ENCODE measurements around the gene MLXIP.

MLXIP gene

DNA sequence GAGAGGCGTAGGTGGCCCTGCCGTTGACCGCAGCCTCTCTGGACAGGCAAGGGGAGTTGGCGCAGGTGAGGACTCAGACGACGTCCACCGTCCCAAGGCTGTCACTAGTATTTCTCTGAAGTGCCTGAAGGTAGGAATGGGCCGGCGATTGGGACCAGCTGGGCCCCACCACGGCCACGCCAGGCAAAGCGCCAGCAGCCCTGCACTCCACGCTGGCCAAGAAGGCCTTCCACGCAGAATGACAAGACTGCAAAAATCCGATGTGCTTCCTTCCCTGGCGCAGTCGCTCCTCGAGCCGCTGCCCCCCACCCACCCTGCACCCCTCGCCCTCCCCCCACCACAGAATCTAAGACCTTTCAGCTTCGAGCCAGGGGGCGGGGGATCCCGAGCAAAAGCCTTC lies 17.3 kb upstream of the MLXIP start:
- DNase-seq (ENCODE audit: low read depth) = no peak
- no peak overlapping the region for H3K4me3 ChIP-seq (ENCODE audit: low read depth, low read length)
- TF ChIP-seq, protein P1, sequence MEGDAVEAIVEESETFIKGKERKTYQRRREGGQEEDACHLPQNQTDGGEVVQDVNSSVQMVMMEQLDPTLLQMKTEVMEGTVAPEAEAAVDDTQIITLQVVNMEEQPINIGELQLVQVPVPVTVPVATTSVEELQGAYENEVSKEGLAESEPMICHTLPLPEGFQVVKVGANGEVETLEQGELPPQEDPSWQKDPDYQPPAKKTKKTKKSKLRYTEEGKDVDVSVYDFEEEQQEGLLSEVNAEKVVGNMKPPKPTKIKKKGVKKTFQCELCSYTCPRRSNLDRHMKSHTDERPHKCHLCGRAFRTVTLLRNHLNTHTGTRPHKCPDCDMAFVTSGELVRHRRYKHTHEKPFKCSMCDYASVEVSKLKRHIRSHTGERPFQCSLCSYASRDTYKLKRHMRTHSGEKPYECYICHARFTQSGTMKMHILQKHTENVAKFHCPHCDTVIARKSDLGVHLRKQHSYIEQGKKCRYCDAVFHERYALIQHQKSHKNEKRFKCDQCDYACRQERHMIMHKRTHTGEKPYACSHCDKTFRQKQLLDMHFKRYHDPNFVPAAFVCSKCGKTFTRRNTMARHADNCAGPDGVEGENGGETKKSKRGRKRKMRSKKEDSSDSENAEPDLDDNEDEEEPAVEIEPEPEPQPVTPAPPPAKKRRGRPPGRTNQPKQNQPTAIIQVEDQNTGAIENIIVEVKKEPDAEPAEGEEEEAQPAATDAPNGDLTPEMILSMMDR (IDR thresholded peaks at IDR 0.05; ENCODE audit: insufficient read depth, low read depth, low read length, missing control alignments) = no peak

DNA sequence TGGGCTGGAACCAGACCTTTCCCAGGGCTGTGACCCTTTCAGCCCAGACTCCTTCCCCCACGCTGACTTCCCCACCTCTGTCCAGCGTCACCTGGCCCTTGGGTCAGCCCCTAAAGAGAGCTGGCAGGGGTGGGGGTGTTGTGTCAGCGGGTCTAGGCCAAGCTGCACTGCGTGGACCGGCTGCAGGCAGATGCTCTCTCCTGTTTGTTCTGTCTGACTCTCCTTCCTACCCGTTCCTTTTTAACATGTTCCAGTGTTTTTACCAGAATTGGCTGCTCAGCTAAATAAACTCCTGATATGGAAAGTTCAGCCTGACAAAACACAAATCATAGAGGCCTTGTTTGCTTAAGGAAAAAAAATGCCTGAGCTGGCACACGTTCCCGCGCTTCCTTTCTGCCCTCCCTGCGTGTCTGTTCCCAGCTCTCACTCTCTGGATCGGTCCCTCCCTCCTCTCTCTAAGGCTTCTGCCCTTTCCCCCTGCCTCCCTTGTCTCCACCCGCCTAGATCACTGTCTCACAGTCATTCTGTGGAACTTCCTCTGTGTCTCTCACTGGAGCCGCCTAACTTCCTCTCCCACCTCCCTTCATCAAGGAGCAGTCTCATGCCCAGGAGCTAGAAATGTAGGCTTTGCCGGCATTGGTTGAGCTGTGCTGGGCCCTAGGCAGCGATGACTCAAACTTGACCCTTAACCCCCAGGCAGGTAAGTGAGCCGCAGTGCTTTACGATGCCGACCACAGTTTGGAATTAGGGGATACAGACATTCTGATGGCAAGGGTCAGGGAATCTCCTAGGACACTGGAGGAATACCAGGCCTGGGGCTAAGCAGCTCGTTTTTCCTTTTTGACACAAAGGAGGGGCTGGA lies 15.5 kb upstream of the MLXIP start:
- no peak for DNase-seq (ENCODE audit: low read depth)
- TF ChIP-seq, protein P1 (IDR thresholded peaks at IDR 0.05; ENCODE audit: insufficient read depth, low read depth, low read length, missing control alignments) = no peak

DNA sequence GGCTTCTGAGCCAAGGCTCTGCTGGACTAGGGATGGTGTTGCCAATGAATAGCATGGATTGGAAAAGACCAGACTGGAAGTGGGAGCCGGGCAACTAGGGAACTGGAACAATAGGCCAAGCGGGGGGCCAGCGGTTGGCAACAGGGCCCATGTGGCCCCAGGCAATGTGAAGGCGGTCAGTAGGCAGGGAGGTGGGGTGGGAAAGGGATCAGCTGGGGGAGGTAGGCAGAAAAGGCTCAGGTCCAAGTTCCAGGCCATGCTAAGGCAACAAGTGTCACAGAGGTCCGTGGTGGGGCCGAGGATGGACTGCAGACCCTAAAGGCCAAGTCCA lies 14.9 kb upstream of the MLXIP start:
- no peak for DNase-seq (ENCODE audit: low read depth)
- TF ChIP-seq, protein P1 (IDR thresholded peaks at IDR 0.05; ENCODE audit: insufficient read depth, low read depth, low read length, missing control alignments) = no peak
- H3K4me3 ChIP-seq (ENCODE audit: low read depth, low read length) = no peak overlapping the region

More for the DNA sequence above, 15.5 kb upstream of the MLXIP start:
- H3K4me3 ChIP-seq (ENCODE audit: low read depth, low read length) = no peak overlapping the region

DNA sequence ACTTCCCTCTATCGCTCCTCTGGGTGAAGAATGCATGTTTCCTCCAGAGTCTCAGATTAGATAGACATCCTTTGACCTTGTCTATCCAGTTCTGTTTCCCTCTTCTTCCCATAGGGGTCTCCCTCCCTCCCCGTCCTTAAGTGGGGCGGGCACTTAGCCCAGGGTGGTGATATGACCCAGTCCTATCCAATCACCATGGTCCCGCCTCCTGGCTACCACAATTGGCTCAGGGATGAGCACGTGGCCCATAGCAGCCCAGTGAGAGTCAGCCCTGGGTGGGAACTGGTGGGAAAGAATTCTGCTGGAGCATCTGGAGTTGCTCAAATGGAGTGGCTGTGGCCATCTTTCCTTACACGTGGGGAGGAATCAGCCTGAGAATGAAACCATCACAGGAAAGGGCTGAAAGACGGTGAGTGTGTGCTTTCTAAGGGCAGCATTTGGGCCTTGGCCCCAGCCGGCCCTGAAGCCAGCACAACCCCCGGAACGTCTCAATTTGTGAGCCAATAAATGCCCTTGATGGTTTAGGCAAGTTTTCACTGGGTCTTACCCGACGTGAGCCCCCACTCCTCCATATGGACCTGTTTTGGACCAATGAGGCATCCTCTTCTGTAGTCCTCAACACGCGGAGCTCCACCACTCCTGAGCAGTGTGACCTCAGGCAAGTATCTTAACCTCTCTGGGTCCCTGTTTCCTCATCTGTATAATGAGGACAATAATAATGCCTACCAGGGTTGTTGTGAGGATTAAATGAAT lies 14.4 kb upstream of the MLXIP start:
- peak; percentile 61 for DNase-seq (ENCODE audit: low read depth)
- TF ChIP-seq, protein P1 (IDR thresholded peaks at IDR 0.05; ENCODE audit: insufficient read depth, low read depth, low read length, missing control alignments) = peak; percentile 18
- H3K4me3 ChIP-seq (ENCODE audit: low read depth, low read length) = no peak overlapping the region

DNA sequence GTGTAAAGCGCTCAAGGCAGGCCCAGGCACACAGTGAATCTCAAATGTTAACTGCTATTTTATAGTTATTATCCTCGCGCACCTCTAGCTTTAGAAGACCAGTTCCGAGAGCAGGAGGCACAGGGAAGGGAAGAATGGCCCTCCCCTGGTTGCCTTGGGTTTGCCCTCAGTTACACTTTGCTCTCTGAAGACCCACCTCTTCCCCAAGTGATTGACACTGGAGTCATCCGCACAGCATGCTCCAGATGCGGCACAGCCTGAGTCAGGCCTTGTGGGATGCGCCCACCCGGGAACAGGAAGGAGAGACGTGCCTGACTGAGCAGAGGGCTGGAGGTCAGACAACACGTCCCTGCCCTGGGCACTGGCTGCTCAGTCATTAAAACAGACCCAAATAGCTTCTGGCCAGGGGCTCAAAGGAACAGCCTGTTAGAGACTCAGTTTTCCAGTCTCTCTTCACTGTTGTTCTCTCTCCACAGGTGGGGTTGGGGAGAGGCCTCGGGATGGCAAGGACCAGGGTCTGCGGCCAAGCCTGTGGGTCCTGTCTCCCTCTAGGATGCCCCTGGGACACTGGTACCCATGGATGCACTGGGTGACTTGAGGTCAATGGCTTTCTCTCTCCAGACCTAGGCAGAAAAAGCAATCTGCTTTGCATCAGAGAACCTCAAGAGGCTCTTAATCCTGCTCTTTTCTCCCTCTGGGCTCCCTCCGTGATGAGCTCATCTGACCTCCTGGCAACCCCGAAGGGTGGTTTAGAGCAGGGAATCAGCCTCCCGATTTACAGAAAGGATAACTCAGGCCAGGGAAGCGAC lies 13.6 kb upstream of the MLXIP start:
- DNase-seq (ENCODE audit: low read depth) = no peak
- no peak overlapping the region for H3K4me3 ChIP-seq (ENCODE audit: low read depth, low read length)
- TF ChIP-seq, protein P1 (IDR thresholded peaks at IDR 0.05; ENCODE audit: insufficient read depth, low read depth, low read length, missing control alignments) = no peak

DNA sequence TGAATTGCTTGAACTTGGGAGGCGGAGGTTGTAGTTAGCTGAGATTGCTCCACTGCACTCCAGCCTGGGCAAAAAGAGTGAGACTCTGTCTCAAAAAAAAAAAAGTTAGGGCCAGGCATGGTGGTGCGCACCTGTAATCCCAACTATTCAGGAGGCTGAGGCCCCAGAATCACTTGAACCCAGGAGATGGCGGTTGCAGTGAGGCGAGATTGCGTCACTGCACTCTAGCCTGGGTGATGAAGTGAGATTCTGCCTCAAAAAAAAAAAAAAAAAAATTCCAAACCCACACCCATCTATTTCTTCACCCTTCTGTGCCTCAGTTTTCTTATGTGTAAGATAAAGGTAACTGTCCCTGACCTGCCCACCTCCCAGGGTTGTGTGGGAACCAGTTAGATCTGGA lies 11.0 kb upstream of the MLXIP start:
- TF ChIP-seq, protein P1 (IDR thresholded peaks at IDR 0.05; ENCODE audit: insufficient read depth, low read depth, low read length, missing control alignments) = no peak
- no peak overlapping the region for H3K4me3 ChIP-seq (ENCODE audit: low read depth, low read length)
- no peak for DNase-seq (ENCODE audit: low read depth)
